GM23338 (cell line): ENCODE data around the gene CLDN15. TPM values are rescaled to one million over a fixed set of nuclear protein-coding genes. Genes with fewer than 3 reads are reported as not detected.
"Not testable (repeated sequence)": the region's sequence is repeated elsewhere in the genome, so short reads cannot be mapped to it uniquely, and the experiment has no call there.

Source experiments
- ATAC-seq: fragments of 200-7000 bp; cut with Tn5 transposase; 3 replicates; pipeline ENCODE4 v1.9.1; 2020
- DNase-seq: peaks from one replicate; pipeline ENCODE4 v3.0.0-alpha.2; 2015; ENCODE audit warnings: low spot score
- H2AFZ ChIP-seq: fragments of 200-600 bp; sonication (generic); 2 replicates; pipeline ENCODE4 v1.8.0; 2016; ENCODE audit warnings: antibody characterized with exemption, mild to moderate bottlenecking, moderate library complexity
- H3F3A ChIP-seq: fragments of 200-600 bp; sonication (generic); replicated peaks from 2 replicates; pipeline ENCODE4 v1.8.0; 2017; ENCODE audit warnings: antibody characterized with exemption, mixed run types, low read depth
- H3K27ac ChIP-seq: fragments of 200-600 bp; sonication (generic); 2 replicates; pipeline ENCODE4 v1.6.1; 2016; ENCODE audit warnings: low read depth
- H3K27me3 ChIP-seq: fragments of 200-600 bp; sonication (generic); 2 replicates; pipeline ENCODE4 v1.8.0; 2016; ENCODE audit warnings: mild to moderate bottlenecking, mixed run types, moderate library complexity; ENCODE audit not compliant: insufficient read depth
- H3K36me3 ChIP-seq: fragments of 200-600 bp; sonication (generic); 2 replicates; pipeline ENCODE4 v1.8.0; 2016; ENCODE audit warnings: mild to moderate bottlenecking; ENCODE audit not compliant: insufficient read depth
- H3K4me1 ChIP-seq: fragments of 200-600 bp; sonication (generic); 2 replicates; pipeline ENCODE4 v1.8.0; 2016; ENCODE audit warnings: mild to moderate bottlenecking, moderate library complexity; ENCODE audit not compliant: insufficient read depth
- H3K4me2 ChIP-seq: fragments of 200-600 bp; sonication (generic); 2 replicates; pipeline ENCODE4 v1.7.1; 2017; ENCODE audit warnings: mixed run types
- H3K4me3 ChIP-seq: fragments of 200-600 bp; sonication (generic); 2 replicates; pipeline ENCODE4 v1.6.1; 2016; ENCODE audit warnings: mixed run types
- H3K79me2 ChIP-seq: fragments of 200-600 bp; sonication (generic); replicated peaks from 2 replicates; pipeline ENCODE4 v1.8.0; 2017; ENCODE audit warnings: mild to moderate bottlenecking; ENCODE audit not compliant: insufficient read depth
- H3K9me2 ChIP-seq: fragments of 200-600 bp; sonication (generic); 2 replicates; pipeline ENCODE4 v1.8.0; 2017; ENCODE audit not compliant: insufficient read depth
- H4K20me1 ChIP-seq: fragments of 200-600 bp; sonication (generic); replicated peaks from 2 replicates; pipeline ENCODE4 v1.8.0; 2017; ENCODE audit warnings: mild to moderate bottlenecking; ENCODE audit not compliant: insufficient read depth
- H3K27ac Mint-ChIP-seq: 2 replicates; pipeline ENCODE4 v1.8.0; 2020; ENCODE audit warnings: inconsistent platforms, mild to moderate bottlenecking, moderate library complexity, mixed read lengths
- H3K27me3 Mint-ChIP-seq: 3 replicates; pipeline ENCODE4 v1.8.0; 2022; ENCODE audit warnings: low read depth, mild to moderate bottlenecking, moderate library complexity, mixed read lengths, inconsistent platforms; ENCODE audit not compliant: insufficient read depth, poor library complexity
- H3K36me3 Mint-ChIP-seq: 3 replicates; pipeline ENCODE4 v1.8.0; 2021; ENCODE audit warnings: low read depth, mild to moderate bottlenecking, inconsistent platforms, moderate library complexity, mixed read lengths
- H3K4me1 Mint-ChIP-seq: 3 replicates; pipeline ENCODE4 v1.8.0; 2020; ENCODE audit warnings: mild to moderate bottlenecking, inconsistent platforms, mixed read lengths
- H3K4me3 Mint-ChIP-seq: 3 replicates; pipeline ENCODE4 v1.8.0; 2021; ENCODE audit warnings: moderate library complexity, mild to moderate bottlenecking, inconsistent platforms, mixed read lengths
- H3K9me3 Mint-ChIP-seq: 3 replicates; pipeline ENCODE4 v1.8.0; 2020; ENCODE audit warnings: moderate library complexity, mild to moderate bottlenecking, inconsistent platforms, mixed read lengths
- EZH2 ChIP-seq: fragments of 200-600 bp; sonication (generic); IDR thresholded peaks from one replicate; pipeline ENCODE4 v1.8.0; 2017; ENCODE audit warnings: antibody characterized with exemption, mild to moderate bottlenecking, low read depth; ENCODE audit not compliant: unreplicated experiment
- JUNB ChIP-seq: IDR thresholded peaks from one replicate; pipeline ENCODE4 v1.6.1; 2016; ENCODE audit warnings: antibody characterized with exemption; ENCODE audit not compliant: unreplicated experiment
- POLR2AphosphoS5 ChIP-seq: IDR thresholded peaks from 2 replicates; pipeline ENCODE4 v1.6.1; 2016; ENCODE audit warnings: antibody characterized with exemption, low read depth
- ZNF331 ChIP-seq: fragments of 250-450 bp; sonication (Bioruptor Pico); IDR thresholded peaks from 2 replicates; pipeline ENCODE4 v1.5.0; 2020; ENCODE audit warnings: low read depth, mild to moderate bottlenecking, moderate library complexity
- polyA plus RNA-seq: library from polyadenylated mRNA; unstranded; fragments of >200 nt; fragmentation: Nextera tagmentation; extraction: Ambion mirVana; gene quantifications from 2 replicates; pipeline ENCODE4 v1.2.1, GENCODE V29; 2016
- total RNA-seq: library from RNA; depleted of rRNA; stranded (reverse); fragments of >200 nt; shearing (Covaris generic); gene quantifications from 2 replicates; pipeline ENCODE4 v1.2.3, GENCODE V29; 2014

The CLDN15 gene
- total and polyA plus RNA-seq, 2 experiments from 2014 or later = 3.6 to 4.1 TPM

DNA sequence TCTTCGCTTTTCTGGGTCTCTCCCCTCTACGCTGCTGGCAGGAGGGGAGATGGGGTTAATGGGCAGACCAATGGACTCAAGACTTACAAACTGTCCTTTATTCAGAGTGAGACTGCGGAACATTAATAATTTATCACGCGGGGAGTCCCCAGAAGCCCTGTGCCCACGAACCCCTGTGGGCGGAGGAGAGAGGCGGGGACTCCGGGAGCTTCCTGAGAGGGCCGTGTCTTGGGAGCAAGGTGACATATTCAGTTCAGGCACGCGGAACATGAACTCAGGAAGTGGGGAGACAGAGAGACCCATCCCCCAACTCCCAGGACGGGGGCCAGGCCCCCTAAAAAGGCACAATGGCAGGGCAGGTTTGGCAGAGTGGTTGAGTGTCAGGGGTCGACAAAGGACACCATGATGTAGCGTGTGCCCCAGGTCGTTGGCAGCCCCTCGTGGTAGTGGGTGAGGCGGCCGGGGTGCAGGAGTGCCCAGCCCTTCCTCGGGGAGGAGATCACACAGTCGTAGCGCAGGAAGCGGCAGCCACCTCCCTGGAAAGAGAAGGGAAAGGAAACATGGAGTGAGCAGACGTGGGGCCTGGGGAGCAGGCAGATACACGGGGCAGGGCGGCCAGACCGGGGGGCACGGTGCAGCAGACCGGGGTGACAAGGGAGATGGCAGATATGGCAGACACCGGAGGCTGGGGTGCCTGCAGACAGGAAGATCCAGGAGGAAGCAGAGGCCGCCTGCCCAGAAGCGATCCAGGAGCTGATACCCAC is 31.5 kb downstream of the CLDN15 start:
- H3K27ac ChIP-seq = 0 out of 2 replicates have a peak overlapping the region, but pooled peaks have one; percentile 76
- no peaks in the 10 kb centered on the region for H3K9me3 Mint-ChIP-seq
- peaks cover 4% of the 10 kb centered on the region for H3K4me1 ChIP-seq
- H3K4me3 ChIP-seq = no peak overlapping the region
- peaks cover 14% of the 10 kb centered on the region for H3K36me3 Mint-ChIP-seq
- H3K27ac Mint-ChIP-seq = no peak overlapping the region; the same call in 1 of the 2 replicates
- peaks cover 3% of the 10 kb centered on the region for H3K4me1 Mint-ChIP-seq
- no peak overlapping the region for H3K4me3 Mint-ChIP-seq
- H3F3A ChIP-seq = peaks cover 7% of the 10 kb centered on the region
- H4K20me1 ChIP-seq = no peaks in the 10 kb centered on the region
- H3K9me2 ChIP-seq = no peaks in the 10 kb centered on the region
- no peak overlapping the region for H3K4me2 ChIP-seq
- peaks cover 8% of the 10 kb centered on the region for H3K27me3 Mint-ChIP-seq
- H3K36me3 ChIP-seq = no peaks in the 10 kb centered on the region; the same call in 1 of the 2 replicates
- peaks cover 18% of the 10 kb centered on the region for H3K27me3 ChIP-seq
- TF ChIP-seq JUNB = no peak
- no peak for TF ChIP-seq ZNF331 (CRISPR knock-in tag)
- DNase-seq (no peak), ATAC-seq (no peak)
- H2AFZ ChIP-seq = no peak overlapping the region
- H3K79me2 ChIP-seq = no peaks in the 10 kb centered on the region

GRCh38 chr7:101203740-101204738 is 33.6 kb downstream of the CLDN15 start:
- peaks cover 16% of the 10 kb centered on the region for H3K4me1 ChIP-seq
- ATAC-seq, H2AFZ ChIP-seq, H3F3A ChIP-seq, DNase-seq, H3K27ac Mint-ChIP-seq, H3K4me3 ChIP-seq, H3K27ac ChIP-seq, H3K4me2 ChIP-seq, H3K9me2 ChIP-seq, H4K20me1 ChIP-seq, H3K36me3 ChIP-seq, H3K4me3 Mint-ChIP-seq, H3K9me3 Mint-ChIP-seq, H3K79me2 ChIP-seq: not testable (repeated sequence)
- H3K27me3 ChIP-seq = peaks cover 25% of the 10 kb centered on the region
- peaks cover 15% of the 10 kb centered on the region for H3K4me1 Mint-ChIP-seq
- H3K36me3 Mint-ChIP-seq = peaks cover 10% of the 10 kb centered on the region
- H3K27me3 Mint-ChIP-seq = peaks cover 18% of the 10 kb centered on the region

GRCh38 chr7:101202603-101202918 is 35.0 kb downstream of the CLDN15 start:
- H3K4me3 Mint-ChIP-seq = peak overlapping the region; percentile 36; the same call in 1 of the 3 replicates
- H3K27ac ChIP-seq = no peak overlapping the region
- peak overlapping the region; percentile 68 for H3K4me3 ChIP-seq
- peaks cover 2% of the 10 kb centered on the region; the same call in 1 of the 3 replicates for H3K36me3 Mint-ChIP-seq
- H3K36me3 ChIP-seq = no peaks in the 10 kb centered on the region
- no peaks in the 10 kb centered on the region for H3K79me2 ChIP-seq
- peak overlapping the region; percentile 93 for H2AFZ ChIP-seq
- H3F3A ChIP-seq = peaks cover 5% of the 10 kb centered on the region
- ATAC-seq = no peak
- peaks cover 18% of the 10 kb centered on the region for H3K4me1 Mint-ChIP-seq
- no peak for TF ChIP-seq POLR2AphosphoS5
- no peak for TF ChIP-seq EZH2
- no peak for TF ChIP-seq JUNB
- H3K4me2 ChIP-seq = peak overlapping the region; percentile 86
- peaks cover 20% of the 10 kb centered on the region for H3K27me3 Mint-ChIP-seq
- no peaks in the 10 kb centered on the region for H3K9me3 Mint-ChIP-seq
- no peak overlapping the region for H3K27ac Mint-ChIP-seq
- H3K9me2 ChIP-seq = no peaks in the 10 kb centered on the region
- H3K4me1 ChIP-seq = peaks cover 16% of the 10 kb centered on the region
- H3K27me3 ChIP-seq = peaks cover 25% of the 10 kb centered on the region
- H4K20me1 ChIP-seq = no peaks in the 10 kb centered on the region
- DNase-seq = no peak
